Kidney (tissue), 14 donors: Measurements from ENCODE around the gene IGLL5. TPM values are rescaled to one million over a fixed set of nuclear protein-coding genes. Genes with fewer than 3 reads are reported as not detected.

Source experiments
- DNase-seq, 5 donors: peaks; one replicate each; pipeline ENCODE4 v3.0.0-alpha.2; 2013 to 2020
- FAIRE-seq: peaks from 2 replicates; lab custom pipeline; 2012; peaks lifted over from hg19 to GRCh38; lab: Jason Lieb, UNC
- H3K27ac ChIP-seq, 2 donors: one replicate each; pipeline ENCODE4 v1.7.0; 2013; ENCODE audit warnings: low read depth in 2 of 2, low read length in 2 of 2, inconsistent platforms in 1 of 2
- H3K27me3 ChIP-seq: one replicate; pipeline ENCODE4 v1.7.1; 2013; ENCODE audit warnings: low read length, inconsistent platforms; ENCODE audit not compliant: control insufficient read depth, insufficient read depth
- H3K36me3 ChIP-seq, 3 donors: one replicate each; pipeline versions ENCODE4 v1.7.0 to v1.7.1; 2013; ENCODE audit warnings: low read length in 3 of 3, control low read depth in 1 of 3, inconsistent platforms in 1 of 3; ENCODE audit not compliant: insufficient read depth in 3 of 3, control insufficient read depth in 2 of 3
- H3K4me1 ChIP-seq, 3 donors: one replicate each; pipeline versions ENCODE4 v1.7.0 to v1.7.1; 2013; ENCODE audit warnings: low read length in 3 of 3, inconsistent platforms in 1 of 3, low read depth in 1 of 3; ENCODE audit not compliant: control insufficient read depth in 2 of 3, insufficient read depth in 2 of 3
- H3K4me3 ChIP-seq, 3 donors: one replicate each; pipeline versions ENCODE4 v1.7.0 to v1.8.1; 2013; ENCODE audit warnings: low read length in 3 of 3, control low read depth in 1 of 3, inconsistent platforms in 1 of 3
- H3K9ac ChIP-seq, 3 donors: one replicate each; pipeline versions ENCODE4 v1.7.0 to v1.7.1; 2013; ENCODE audit warnings: low read length in 3 of 3, control low read depth in 1 of 3, inconsistent platforms in 1 of 3
- H3K9me3 ChIP-seq, 3 donors: one replicate each; pipeline versions ENCODE4 v1.7.0 to v1.7.1; 2013; ENCODE audit warnings: low read length in 3 of 3, control low read depth in 1 of 3, inconsistent platforms in 1 of 3; ENCODE audit not compliant: control insufficient read depth in 2 of 3, insufficient read depth in 1 of 3
- intact Hi-C: fragments of 100-400 bp; cut with DNase I; formaldehyde crosslinking; loops from one replicate; pipeline ENCODE4 v1.11.1; 2022
- polyA plus RNA-seq: library from polyadenylated mRNA; stranded (reverse); fragments of 350-450 nt; fragmentation: Illumina TruSeq; extraction: RNeasy Lipid Tissue Mini Kit (QIAGEN cat#74804); gene quantifications from one replicate; pipeline ENCODE4 v1.2.3, GENCODE V29; 2014; ENCODE audit warnings: low read depth, low replicate concordance; ENCODE audit not compliant: insufficient read depth
- total RNA-seq: library from RNA; stranded (reverse); fragmentation: NEBNext Ultra II Directional; extraction: Animal tissue kit (Norgen Biotek cat#: 25700); gene quantifications from one replicate; pipeline ENCODE4 v1.2.1, GENCODE V29; 2021
- TF ChIP-seq, protein P1 (sequence below): IDR thresholded peaks from 3 replicates; pipeline ENCODE4 v1.5.1; 2012; ENCODE audit warnings: mild to moderate bottlenecking, moderate library complexity, borderline replicate concordance; ENCODE audit not compliant: insufficient read depth; ENCODE audit errors: extremely low read depth
- donor health status: control.
- donor health status: control.
- donor health status: control.
- donor health status: control.
- donor health status: control.
- donor health status: DM: yes; HTN: yes; CAD: no.
- donor health status: Normal renal cell carcinoma (clear cell type).

Gene IGLL5
- total and polyA plus RNA-seq, 2 donors from 2014 or later = 1.9 to 103 TPM

DNA sequence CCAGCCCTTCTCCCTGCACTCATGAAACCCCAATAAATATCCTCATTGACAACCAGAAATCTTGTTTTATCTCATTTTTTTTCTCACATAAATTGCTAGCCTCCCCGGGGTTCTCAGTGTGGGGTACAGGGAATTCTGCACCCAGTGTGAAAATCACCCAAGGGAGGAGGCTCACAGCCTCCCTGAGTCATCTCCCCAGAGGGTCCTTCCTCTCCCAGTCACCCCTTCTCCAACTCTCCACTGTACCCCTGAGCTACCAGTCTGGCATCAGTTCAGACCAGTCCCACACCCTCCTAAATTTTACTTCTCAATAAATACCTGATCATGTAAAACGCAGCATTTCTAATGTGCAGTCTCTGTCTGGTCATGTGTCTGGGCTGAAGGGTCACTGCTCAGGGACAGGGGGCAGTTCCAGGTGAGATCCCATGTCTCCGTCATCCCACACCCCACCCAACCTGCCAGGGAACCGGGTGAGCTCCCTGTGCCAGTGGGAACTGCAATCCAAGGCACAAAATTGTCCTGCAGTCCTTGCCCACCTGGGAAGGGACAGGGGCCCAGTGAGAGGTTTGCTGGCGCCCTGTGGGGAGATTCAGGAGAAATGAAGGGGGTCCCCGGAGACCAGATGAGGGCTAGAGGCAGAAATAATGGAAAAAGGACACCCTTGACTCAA lies 8.3 kb downstream of the IGLL5 start:
- Histone ChIP-seq H3K27ac (no peak overlapping the region), H3K4me1 (no peaks in the 10 kb centered on the region), H3K36me3 (no peaks in the 10 kb centered on the region), H3K9me3 (no peaks in the 10 kb centered on the region), H3K4me3 (no peak overlapping the region), H3K9ac (no peak overlapping the region), H3K27me3 (no peaks in the 10 kb centered on the region)
- DNase-seq = peak in 1 of 5 donors; percentile 15
- FAIRE-seq = no peak
- intact Hi-C loops = no loop called here
- TF ChIP-seq, protein P1, sequence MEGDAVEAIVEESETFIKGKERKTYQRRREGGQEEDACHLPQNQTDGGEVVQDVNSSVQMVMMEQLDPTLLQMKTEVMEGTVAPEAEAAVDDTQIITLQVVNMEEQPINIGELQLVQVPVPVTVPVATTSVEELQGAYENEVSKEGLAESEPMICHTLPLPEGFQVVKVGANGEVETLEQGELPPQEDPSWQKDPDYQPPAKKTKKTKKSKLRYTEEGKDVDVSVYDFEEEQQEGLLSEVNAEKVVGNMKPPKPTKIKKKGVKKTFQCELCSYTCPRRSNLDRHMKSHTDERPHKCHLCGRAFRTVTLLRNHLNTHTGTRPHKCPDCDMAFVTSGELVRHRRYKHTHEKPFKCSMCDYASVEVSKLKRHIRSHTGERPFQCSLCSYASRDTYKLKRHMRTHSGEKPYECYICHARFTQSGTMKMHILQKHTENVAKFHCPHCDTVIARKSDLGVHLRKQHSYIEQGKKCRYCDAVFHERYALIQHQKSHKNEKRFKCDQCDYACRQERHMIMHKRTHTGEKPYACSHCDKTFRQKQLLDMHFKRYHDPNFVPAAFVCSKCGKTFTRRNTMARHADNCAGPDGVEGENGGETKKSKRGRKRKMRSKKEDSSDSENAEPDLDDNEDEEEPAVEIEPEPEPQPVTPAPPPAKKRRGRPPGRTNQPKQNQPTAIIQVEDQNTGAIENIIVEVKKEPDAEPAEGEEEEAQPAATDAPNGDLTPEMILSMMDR = no peak

DNA sequence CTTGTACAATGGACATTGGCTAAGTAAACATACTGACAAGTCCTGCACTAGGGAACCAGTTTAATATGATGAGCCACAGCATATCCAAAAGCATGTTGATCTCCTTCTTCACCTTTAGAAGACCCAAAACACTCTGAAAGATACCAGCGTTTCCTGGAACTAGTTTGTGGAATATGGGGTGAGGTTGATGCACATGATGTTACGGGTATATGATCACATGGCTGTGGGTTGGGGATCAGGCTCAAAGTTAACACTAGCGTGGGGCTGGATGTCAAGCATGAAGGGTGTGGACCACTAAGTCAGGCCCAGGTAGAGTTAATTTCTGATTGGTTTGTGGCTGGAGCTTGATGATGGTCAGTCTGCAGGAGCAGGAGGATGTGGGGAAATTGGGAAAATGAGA lies 9.0 kb downstream of the IGLL5 start:
- Histone ChIP-seq H3K4me1 (no peaks in the 10 kb centered on the region), H3K36me3 (no peaks in the 10 kb centered on the region), H3K27ac (no peak overlapping the region), H3K9ac (no peak overlapping the region), H3K4me3 (no peak overlapping the region), H3K9me3 (no peaks in the 10 kb centered on the region), H3K27me3 (no peaks in the 10 kb centered on the region)
- intact Hi-C loops = no loop called here
- TF ChIP-seq, protein P1 = no peak
- no peak for DNase-seq
- FAIRE-seq = no peak

DNA sequence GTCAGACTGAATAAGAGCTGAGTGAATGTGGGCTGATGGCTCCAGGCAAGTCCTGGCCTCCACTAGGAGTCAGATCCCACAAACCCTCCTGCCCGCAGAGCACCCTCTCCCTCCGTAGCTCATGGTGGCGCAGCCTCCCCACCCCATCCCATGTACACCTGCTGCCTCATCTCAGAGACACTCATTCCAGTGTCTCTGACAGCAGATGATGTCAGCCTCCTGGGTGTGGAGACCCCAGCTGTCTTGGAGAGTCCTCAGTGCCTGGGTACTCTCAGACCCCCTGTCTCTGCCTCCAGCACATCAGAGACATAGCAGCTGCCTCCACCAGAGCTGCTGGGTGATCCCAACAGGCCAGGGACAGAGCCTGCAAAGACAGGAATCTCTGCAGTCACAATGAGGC lies 9.5 kb downstream of the IGLL5 start:
- no peaks in the 10 kb centered on the region for H3K9me3 ChIP-seq
- H3K9ac ChIP-seq = no peak overlapping the region
- no peaks in the 10 kb centered on the region for H3K27me3 ChIP-seq
- H3K4me1 ChIP-seq = no peaks in the 10 kb centered on the region
- DNase-seq = peak in 1 of 5 donors; percentile 16
- FAIRE-seq = no peak
- H3K36me3 ChIP-seq = no peaks in the 10 kb centered on the region
- H3K27ac ChIP-seq = no peak overlapping the region
- TF ChIP-seq, protein P1 = no peak
- intact Hi-C loops = no loop called here
- H3K4me3 ChIP-seq = no peak overlapping the region
